HepG2 (cell line): ENCODE results near the gene DOCK1. TPM values are rescaled to one million over a fixed set of nuclear protein-coding genes. Genes with fewer than 3 reads are reported as not detected.

Experiments
- ATAC-seq: fragments of 200-7000 bp; cut with Tn5 transposase; 3 replicates; pipeline ENCODE4 v1.9.1; 2020; ENCODE audit warnings: mild to moderate bottlenecking, moderate library complexity
- BruUV-seq: library from RNA; stranded (reverse); fragments of 400-500 nt; replicated peaks from 2 replicates; lab custom pipeline; 2021; lab: Mats Ljungman, UMichigan
- CTCF ChIA-PET: fragments of 300-600 bp; formaldehyde crosslinking; extraction: SDS; loops from one replicate; lab custom pipeline; 2021; ENCODE audit warnings: low total read pairs, inconsistent platforms, low intra/inter-chr PET ratio; lab: Yijun Ruan, JAX
- POLR2A ChIA-PET: fragments of 350-600 bp; sonication (Branson Sonifier 250); formaldehyde crosslinking; loops from one replicate; lab custom pipeline; 2020; ENCODE audit warnings: antibody characterized with exemption, inconsistent platforms; lab: Yijun Ruan, JAX
- DNase-seq: peaks from one replicate; pipeline ENCODE4 v3.0.0-alpha.2; 2015; ENCODE audit warnings: low spot score
- FAIRE-seq: peaks from 3 replicates; lab custom pipeline; 2011; peaks lifted over from hg19 to GRCh38; lab: Jason Lieb, UNC
- H2AFZ ChIP-seq: one replicate; pipeline ENCODE4 v1.6.1; 2011; ENCODE audit warnings: low read length, inconsistent platforms
- H3K27ac ChIP-seq: fragments of 300-600 bp; 3 replicates; pipeline ENCODE4 v1.8.0; 2011; ENCODE audit warnings: mixed run types, mild to moderate bottlenecking, mixed read lengths, low read length, inconsistent platforms; ENCODE audit not compliant: insufficient read depth; ENCODE audit errors: extremely low read length
- H3K27me3 ChIP-seq, 2 experiments: fragments of 200-600 bp in 1 of 2; 2 replicates in 1 of 2; 3 replicates in 1 of 2; pipeline versions ENCODE4 v1.6.0 to v1.8.0; 2011; ENCODE audit warnings: low read length in 2 of 2, mild to moderate bottlenecking in 2 of 2, moderate library complexity in 2 of 2, inconsistent platforms in 1 of 2; ENCODE audit not compliant: insufficient read depth in 2 of 2, control insufficient read depth in 1 of 2
- H3K36me3 ChIP-seq, 2 experiments: fragments of 200-600 bp in 1 of 2; replicated peaks in 1 of 2; 2 replicates in 1 of 2; 3 replicates in 1 of 2; pipeline versions ENCODE4 v1.5.1 to v1.8.0; 2011; ENCODE audit warnings: low read length in 2 of 2, inconsistent platforms in 1 of 2; ENCODE audit not compliant: insufficient read depth in 2 of 2, control insufficient read depth in 1 of 2
- H3K4me1 ChIP-seq: 2 replicates; pipeline ENCODE4 v1.5.1; 2012; ENCODE audit warnings: low read length, inconsistent platforms; ENCODE audit not compliant: insufficient read depth
- H3K4me2 ChIP-seq: 2 replicates; pipeline ENCODE4 v1.6.0; 2011; ENCODE audit warnings: low read depth, low read length, inconsistent platforms
- H3K4me3 ChIP-seq, 3 experiments: fragments of 200-600 bp in 1 of 3; sonication (generic), shearing (Covaris generic) in 1 of 3; replicated peaks in 1 of 3; 2 replicates each; pipeline ENCODE4 v1.5.1; 2011 to 2016; ENCODE audit warnings: low read length in 3 of 3, inconsistent platforms in 2 of 3, low read depth in 2 of 3, mild to moderate bottlenecking in 2 of 3, control low read depth in 1 of 3, mixed read lengths in 1 of 3; ENCODE audit not compliant: insufficient read depth in 1 of 3
- H3K79me2 ChIP-seq: one replicate; pipeline ENCODE4 v1.6.1; 2011; ENCODE audit warnings: low read length, inconsistent platforms; ENCODE audit not compliant: insufficient read depth
- H3K9ac ChIP-seq: 2 replicates; pipeline ENCODE4 v1.6.0; 2011; ENCODE audit warnings: mild to moderate bottlenecking, low read depth, low read length, inconsistent platforms; ENCODE audit not compliant: insufficient read depth
- H3K9me3 ChIP-seq: 2 replicates; pipeline ENCODE4 v1.5.1; 2012; ENCODE audit warnings: mild to moderate bottlenecking, low read length
- H4K20me1 ChIP-seq: 2 replicates; pipeline ENCODE4 v1.6.0; 2011; ENCODE audit warnings: inconsistent platforms, mild to moderate bottlenecking, low read length, moderate library complexity; ENCODE audit not compliant: insufficient read depth
- ATF7-NPFF ChIP-seq: sonication (generic); formaldehyde crosslinking; IDR thresholded peaks from 2 replicates; pipeline ENCODE4 v1.8.1; 2023; ENCODE audit warnings: mild to moderate bottlenecking, low read depth, missing genetic modification reagents, moderate library complexity
- CBX2 ChIP-seq, 2 experiments: fragments of 200-600 bp in 1 of 2; sonication (generic); formaldehyde crosslinking in 1 of 2; IDR thresholded peaks; 2 replicates each; pipeline versions ENCODE4 v1.7.0 to v1.8.1; 2018 to 2022; ENCODE audit warnings: low read depth in 2 of 2, low read length in 1 of 2, mild to moderate bottlenecking in 1 of 2, missing genetic modification reagents in 1 of 2
- CTCF ChIP-seq: sonication (generic); formaldehyde crosslinking; IDR thresholded peaks from 2 replicates; pipeline ENCODE4 v1.5.0; 2020; ENCODE audit warnings: mild to moderate bottlenecking, missing genetic modification reagents, moderate library complexity
- DRAP1 ChIP-seq: IDR thresholded peaks from 2 replicates; pipeline ENCODE4 v1.6.1; 2016; ENCODE audit warnings: missing genetic modification reagents, missing compliant biosample characterization
- KLF15 ChIP-seq: sonication (generic); formaldehyde crosslinking; IDR thresholded peaks from 2 replicates; pipeline ENCODE4 v1.8.1; 2023; ENCODE audit warnings: borderline replicate concordance, mild to moderate bottlenecking, inconsistent platforms, missing genetic modification reagents, mixed read lengths
- MTF2 ChIP-seq: sonication (generic); formaldehyde crosslinking; IDR thresholded peaks from 2 replicates; pipeline ENCODE4 v1.5.0; 2020; ENCODE audit warnings: missing genetic modification reagents, borderline replicate concordance
- MZF1 ChIP-seq: sonication (generic); formaldehyde crosslinking; IDR thresholded peaks from 2 replicates; pipeline ENCODE4 v1.8.1; 2023; ENCODE audit warnings: mild to moderate bottlenecking, missing genetic modification reagents, borderline replicate concordance
- PHB2 ChIP-seq: fragments of 450-650 bp; IDR thresholded peaks from 2 replicates; pipeline ENCODE4 v1.6.1; 2018; ENCODE audit not compliant: partially characterized antibody
- POGZ ChIP-seq: sonication (generic); formaldehyde crosslinking; IDR thresholded peaks from 2 replicates; pipeline ENCODE4 v1.4.0; 2020; ENCODE audit warnings: mild to moderate bottlenecking, missing genetic modification reagents
- THYN1 ChIP-seq: sonication (generic); formaldehyde crosslinking; IDR thresholded peaks from 2 replicates; pipeline ENCODE4 v1.8.1; 2023; ENCODE audit warnings: low read depth, mild to moderate bottlenecking, moderate library complexity, missing genetic modification reagents, borderline replicate concordance
- TRAFD1 ChIP-seq: sonication (generic); formaldehyde crosslinking; IDR thresholded peaks from 2 replicates; pipeline ENCODE4 v1.5.1; 2020; ENCODE audit warnings: missing genetic modification reagents, mild to moderate bottlenecking, borderline replicate concordance
- ZFP82 ChIP-seq: sonication (generic); formaldehyde crosslinking; IDR thresholded peaks from 2 replicates; pipeline ENCODE4 v1.5.1; 2020; ENCODE audit warnings: mild to moderate bottlenecking, missing genetic modification reagents, borderline replicate concordance
- ZKSCAN1 ChIP-seq: fragments of 150-350 bp; IDR thresholded peaks from 2 replicates; pipeline ENCODE4 v1.6.1; 2014; ENCODE audit warnings: low read length
- ZNF670 ChIP-seq: sonication (generic); formaldehyde crosslinking; IDR thresholded peaks from 2 replicates; pipeline ENCODE4 v1.8.0; 2022; ENCODE audit warnings: mild to moderate bottlenecking, missing genetic modification reagents, borderline replicate concordance
- ZNF709 ChIP-seq: sonication (generic); formaldehyde crosslinking; IDR thresholded peaks from 2 replicates; pipeline ENCODE4 v1.5.0; 2020; ENCODE audit warnings: mild to moderate bottlenecking, missing genetic modification reagents
- WGBS: methylation state at CpG from one replicate; pipeline ENCODE4 v1.1.6; 2017; ENCODE audit warnings: low lambda C conversion rate; 5-methylcytosine and 5-hydroxymethylcytosine counted together
- in situ Hi-C: cut with HindIII; loops from 2 replicates; pipeline ENCODE4 v1.10.0; 2017; ENCODE audit warnings: low pct_unique_long_range_greater_than_20kb; ENCODE audit not compliant: extremely low pct_ligation_motif_present
- intact Hi-C: fragments of 100-400 bp; cut with micrococcal nuclease; formaldehyde crosslinking; loops from one replicate; pipeline ENCODE4 v1.10.0; 2022; ENCODE audit not compliant: unreplicated experiment
- polyA plus RNA-seq, 8 experiments: library from polyadenylated mRNA; depleted of rRNA in 3 of 8; stranded (reverse) in 7 of 8; unstranded in 1 of 8; fragments of >200 nt; fragmentation: Illumina TruSeq in 4 of 8; extraction: Trizol in 4 of 8; gene quantifications; 2 replicates each; pipeline versions ENCODE4 v1.2.1 to v1.2.3, GENCODE V29; 2011 to 2016; ENCODE audit warnings: low read depth in 4 of 8, missing spikeins in 1 of 8, mixed read lengths in 1 of 8; ENCODE audit not compliant: insufficient read depth in 1 of 8
- total RNA-seq, 5 experiments: library from RNA; depleted of rRNA; stranded (reverse); fragments of >200 nt; fragmentation: Illumina TruSeq; extraction: Trizol; gene quantifications; 2 replicates each; pipeline ENCODE4 v1.2.3, GENCODE V29; 2016; ENCODE audit warnings: low read depth in 1 of 5

Gene DOCK1
- total and polyA plus RNA-seq, 2 of the 13 experiments (the other 11 are each of a cell fraction or from before 2014, with no cell fraction given) = 8.3 to 25.5 TPM

- no peak overlapping the region for H2AFZ ChIP-seq
- no peaks in the 10 kb centered on the region for H3K27me3 ChIP-seq
- H3K4me3 ChIP-seq = no peak overlapping the region
- POLR2A ChIA-PET = no interaction called here
- in situ Hi-C loops (no loop called here), intact Hi-C loops (no loop called here)
- no peak overlapping the region for H3K9ac ChIP-seq
- BruUV-seq = no TSS peak
- H4K20me1 ChIP-seq = no peaks in the 10 kb centered on the region
- no peaks in the 10 kb centered on the region for H3K4me1 ChIP-seq
- 96% methylated on average over 8 of the region's 8 CpGs for WGBS
- no peaks in the 10 kb centered on the region for H3K36me3 ChIP-seq
- H3K4me2 ChIP-seq = no peak overlapping the region
- no peak for DNase-seq
- CTCF ChIA-PET = no interaction called here
- ATAC-seq = no peak
- H3K27ac ChIP-seq = no peak overlapping the region
- peaks cover 2% of the 10 kb centered on the region; the same call in 1 of the 2 replicates for H3K9me3 ChIP-seq
- no peak for FAIRE-seq
- no peaks in the 10 kb centered on the region for H3K79me2 ChIP-seq
- TF ChIP-seq MZF1 (CRISPR knock-in tag) = no peak
- no peak for TF ChIP-seq THYN1
- no peak for TF ChIP-seq MTF2 (CRISPR knock-in tag)
- TF ChIP-seq CTCF (CRISPR knock-in tag) = no peak
- no peak for TF ChIP-seq ZNF670 (CRISPR knock-in tag)
- TF ChIP-seq, all 625 proteins: peak for 0
Observed at GRCh38 chr10:127293640-127294039, 388.4 kb downstream of the DOCK1 start.

GRCh38 chr10:127296696-127297095 is 391.5 kb downstream of the DOCK1 start:
- Histone ChIP-seq H3K4me2 (no peak overlapping the region), H3K4me1 (peaks cover 23% of the 10 kb centered on the region), H3K4me3 (no peak overlapping the region), H3K36me3 (no peaks in the 10 kb centered on the region), H3K9me3 (no peaks in the 10 kb centered on the region), H3K79me2 (no peaks in the 10 kb centered on the region), H3K9ac (no peak overlapping the region), H3K27ac (no peak overlapping the region), H3K27me3 (no peaks in the 10 kb centered on the region), H2AFZ (no peak overlapping the region), H4K20me1 (no peaks in the 10 kb centered on the region)
- no TSS peak for BruUV-seq
- WGBS = 93% methylated on average over 6 of the region's 6 CpGs
- DNase-seq = no peak
- CTCF ChIA-PET = no interaction called here
- no peak for ATAC-seq
- POLR2A ChIA-PET = interaction anchor here (2.6 kb wide), 1 partner anchor 17 kb away, joined by 8 read pairs; no protein-coding TSS in a partner anchor
- in situ Hi-C loops (no loop called here), intact Hi-C loops (no loop called here)
- FAIRE-seq = no peak
- TF ChIP-seq ZNF709 (CRISPR knock-in tag) (no peak), CBX2 (IDR thresholded peaks at IDR 0.05; ENCODE audit: low read depth, low read length) (no peak), CBX2 (CRISPR knock-in tag; IDR thresholded peaks at IDR 0.05; ENCODE audit: low read depth) (no peak), TRAFD1 (CRISPR knock-in tag) (no peak), POGZ (CRISPR knock-in tag) (no peak), ATF7-NPFF (CRISPR knock-in tag) (no peak), PHB2 (no peak), KLF15 (CRISPR knock-in tag) (no peak), ZFP82 (no peak), ZKSCAN1 (no peak), DRAP1 (CRISPR knock-in tag) (no peak)
